Measurements from ENCODE around the gene MIA2.
"Not testable (repeated sequence)": the region's sequence is repeated elsewhere in the genome, so short reads cannot be mapped to it uniquely, and the experiment has no call there.

MIA2 gene

GRCh38 chr14:39268393-39268792 lies 34.7 kb downstream of the MIA2 start:
- H3K4me3 ChIP-seq (ENCODE audit: low read depth, low read length): peak overlapping the region; percentile 77
- no peak for TF ChIP-seq CTCF (IDR thresholded peaks at IDR 0.05; ENCODE audit: low read depth, low read length)

DNA sequence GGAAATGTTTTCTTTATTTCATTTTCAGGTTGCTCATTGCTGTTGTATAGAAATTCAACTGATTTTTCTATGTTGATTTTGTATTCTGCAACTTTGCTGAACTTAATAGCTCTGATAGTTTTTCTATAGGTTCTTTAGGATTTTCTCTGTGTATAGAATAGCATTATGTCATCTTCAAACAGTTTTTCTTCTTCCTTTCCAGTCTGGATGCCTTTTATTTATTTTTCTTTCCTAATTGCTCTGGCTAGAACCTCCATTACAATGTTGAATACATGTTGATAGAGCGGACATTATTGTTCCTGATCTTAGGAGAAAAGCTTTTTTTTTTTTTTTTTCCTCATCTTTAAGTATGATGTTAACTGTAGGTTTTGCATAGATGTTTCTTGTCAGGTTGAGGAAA lies 39.2 kb downstream of the MIA2 start:
- no peak overlapping the region for H3K4me3 ChIP-seq (ENCODE audit: low read depth, low read length)
- TF ChIP-seq CTCF (IDR thresholded peaks at IDR 0.05; ENCODE audit: low read depth, low read length): no peak

DNA sequence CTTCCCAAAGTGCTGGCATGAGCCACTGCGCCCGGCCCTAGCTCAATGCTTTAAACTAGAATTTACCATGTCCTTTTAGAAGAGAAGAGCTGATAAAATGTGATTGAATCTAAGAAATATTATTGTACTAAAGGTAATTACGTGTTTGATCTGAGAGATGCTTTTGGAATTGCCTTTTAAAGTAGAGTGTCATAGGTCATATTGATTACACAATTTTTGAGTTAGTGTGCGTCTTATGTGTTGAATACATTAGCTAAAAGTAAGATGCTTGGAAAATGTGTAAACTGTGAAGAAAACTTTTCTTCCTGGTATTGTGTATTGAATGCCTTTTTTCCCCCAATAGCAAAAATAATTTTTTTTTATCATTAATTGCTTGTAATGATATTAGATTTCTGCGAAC lies 41.7 kb downstream of the MIA2 start:
- no peak overlapping the region for H3K4me3 ChIP-seq (ENCODE audit: low read depth, low read length)
- TF ChIP-seq CTCF (IDR thresholded peaks at IDR 0.05; ENCODE audit: low read depth, low read length): no peak

DNA sequence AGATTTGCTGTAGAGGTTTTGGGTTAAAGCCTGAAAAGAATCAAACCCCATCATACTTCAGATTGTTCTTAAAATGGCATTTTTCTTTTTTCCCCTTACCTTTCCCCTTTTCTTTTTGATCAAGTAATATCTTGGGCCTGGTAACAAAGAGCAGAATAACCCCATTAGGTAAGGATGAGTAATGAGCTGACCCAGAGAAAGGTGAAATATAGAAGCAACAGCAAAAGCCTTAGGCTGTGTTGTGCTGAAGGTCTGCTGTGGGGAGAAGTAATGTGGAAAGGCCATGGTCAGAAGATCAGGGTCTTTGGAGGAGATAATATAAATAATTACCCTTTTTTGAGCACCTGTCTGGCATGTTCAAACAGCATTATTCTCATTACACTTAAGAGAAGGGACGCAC lies 42.3 kb downstream of the MIA2 start:
- no peak for TF ChIP-seq CTCF (IDR thresholded peaks at IDR 0.05; ENCODE audit: low read depth, low read length)

GRCh38 chr14:39276579-39277114 lies 42.9 kb downstream of the MIA2 start:
- H3K4me3 ChIP-seq (ENCODE audit: low read depth, low read length): no peak overlapping the region
- no peak for TF ChIP-seq CTCF (IDR thresholded peaks at IDR 0.05; ENCODE audit: low read depth, low read length)

More for the DNA sequence above, 42.3 kb downstream of the MIA2 start:
- no peak overlapping the region for H3K4me3 ChIP-seq (ENCODE audit: low read depth, low read length)

DNA sequence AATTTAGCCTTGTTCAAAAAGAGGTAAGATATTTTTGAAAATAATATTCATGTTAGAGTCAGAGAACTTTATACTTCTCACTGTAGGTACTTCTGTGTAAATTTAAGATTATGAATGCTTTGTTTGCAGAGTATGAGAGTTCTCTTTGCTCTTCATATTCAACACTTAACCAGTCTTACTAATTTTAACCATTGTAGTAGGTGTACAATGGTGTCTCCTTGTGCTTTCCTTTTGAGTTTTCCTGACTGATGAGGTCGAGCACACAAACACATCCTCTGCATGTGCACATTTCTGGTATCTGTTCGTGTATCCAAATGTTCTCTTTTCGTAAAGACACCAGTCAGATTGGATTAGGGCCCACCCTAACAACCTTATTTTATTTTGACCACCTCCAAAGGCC lies 45.8 kb downstream of the MIA2 start:
- H3K4me3 ChIP-seq (ENCODE audit: low read depth, low read length): no peak overlapping the region
- no peak for TF ChIP-seq CTCF (IDR thresholded peaks at IDR 0.05; ENCODE audit: low read depth, low read length)

GRCh38 chr14:39280678-39281077 lies 47.0 kb downstream of the MIA2 start:
- H3K4me3 ChIP-seq (ENCODE audit: low read depth, low read length): not testable (repeated sequence)

GRCh38 chr14:39289523-39289922 lies 55.8 kb downstream of the MIA2 start:
- TF ChIP-seq CTCF (IDR thresholded peaks at IDR 0.05; ENCODE audit: low read depth, low read length): no peak
- H3K4me3 ChIP-seq (ENCODE audit: low read depth, low read length): no peak overlapping the region

All from WI38 (cell line).